ENCODE data around the gene GAK.

DNA sequence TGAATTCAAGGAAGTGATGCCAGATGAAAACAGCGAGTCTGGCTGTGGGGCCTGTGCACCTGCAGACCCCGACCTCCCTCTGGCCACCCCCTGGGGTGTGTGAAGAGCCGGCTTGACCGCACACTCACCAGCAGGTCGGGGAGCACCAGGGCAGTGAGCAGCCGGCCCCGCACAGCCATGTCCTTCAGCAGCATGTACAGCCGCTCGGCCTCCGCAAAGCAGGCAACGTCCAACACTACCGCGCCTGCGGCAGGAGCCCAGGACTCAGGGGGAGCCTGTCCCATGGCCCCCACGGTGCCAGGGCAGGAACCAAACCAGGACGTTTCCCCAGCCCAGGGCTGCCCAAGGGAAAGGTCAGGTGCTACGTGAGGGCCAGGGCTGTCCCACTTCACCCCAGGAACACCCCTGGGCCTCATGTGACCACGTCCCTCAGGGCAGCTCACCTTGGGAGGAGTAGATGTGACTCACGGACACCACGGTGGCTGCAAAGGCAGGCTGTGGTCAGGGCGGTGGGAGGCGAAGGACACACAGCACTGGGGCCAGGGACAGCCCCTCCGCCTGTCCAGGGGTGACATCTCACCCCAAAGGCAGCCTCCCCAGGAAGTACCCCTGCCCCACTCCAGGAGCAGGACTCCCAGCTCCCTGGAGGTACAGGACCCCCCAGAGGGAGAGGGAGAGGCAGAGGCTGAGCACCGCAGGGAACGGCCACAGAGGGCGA is 33.1 kb upstream of the GAK start:
- TF ChIP-seq TCF7L2 (IDR thresholded peaks at IDR 0.05; ENCODE audit: low read depth, low read length) (no peak), CTCF (IDR thresholded peaks at IDR 0.05) (no peak), SIN3A (IDR thresholded peaks at IDR 0.05; ENCODE audit: borderline replicate concordance, insufficient read depth, low read depth, low read length) (no peak), POLR2AphosphoS5 (IDR thresholded peaks at IDR 0.05; ENCODE audit: low read depth, low read length) (no peak), REST (IDR thresholded peaks at IDR 0.05; ENCODE audit: insufficient read depth in 1 of 2, low read depth in 2 of 2, low read length in 1 of 2) (no peak)

Measured in Panc1 (cell line).